Measurements from ENCODE around the gene OR5B12. TPM values are rescaled to one million over a fixed set of nuclear protein-coding genes. Genes with fewer than 3 reads are reported as not detected.

Gene OR5B12
- total RNA-seq, 1 experiment from 2014 or later, result not detected

Other genes with a start within 250 kb of the OR5B12 start
- not detected in 2 replicates for gene OR1S2, start 238.1 kb downstream of the OR5B12 start, total RNA-seq (2014; rRNA removed)
- not detected in 2 replicates for gene OR1S1, start 229.5 kb downstream of the OR5B12 start, total RNA-seq (2014; rRNA removed)
- not detected in 2 replicates for gene OR10Q1, start 213.3 kb downstream of the OR5B12 start, total RNA-seq (2014; rRNA removed)
- not detected in 2 replicates for gene OR10W1, start 174.0 kb downstream of the OR5B12 start, total RNA-seq (2014; rRNA removed)
- not detected in 2 replicates for gene OR5B17, start 83.2 kb downstream of the OR5B12 start, total RNA-seq (2014; rRNA removed)
- not detected in 2 replicates for gene OR5B3, start 35.4 kb downstream of the OR5B12 start, total RNA-seq (2014; rRNA removed)
- gene OR5B2, start 14.1 kb downstream of the OR5B12 start, total RNA-seq (2014; rRNA removed), result not detected in 2 replicates
- not detected in 2 replicates for gene OR5B21, start 65.9 kb upstream of the OR5B12 start, total RNA-seq (2014; rRNA removed)
- gene LPXN, start 133.6 kb upstream of the OR5B12 start, total RNA-seq (2014; rRNA removed), result 55.0 and 57.9 TPM in 2 replicates
- 75.2 and 87.9 TPM in 2 replicates for gene ZFP91, start 136.8 kb upstream of the OR5B12 start, total RNA-seq (2014; rRNA removed)
- 1.3 and 2.6 TPM in 2 replicates for gene CNTF, start 180.4 kb upstream of the OR5B12 start, total RNA-seq (2014; rRNA removed)